Memory B cell (primary cell): ENCODE results near the gene PLCB4.

Source experiments
- ATAC-seq: fragments of 150-1000 bp; cut with Tn5 transposase; 2 replicates; pipeline ENCODE4 v1.10.0; 2021; ENCODE audit warnings: low read depth, mild to moderate bottlenecking, moderate library complexity
- DNase-seq, 2 donors: peaks; one replicate each; pipeline ENCODE4 v3.0.0; 2022; ENCODE audit warnings: low spot score in 2 of 2
- H3K27ac Mint-ChIP-seq: one replicate; pipeline ENCODE4 v1.8.0; 2022; ENCODE audit warnings: mild to moderate bottlenecking, moderate library complexity, mixed read lengths
- H3K27me3 Mint-ChIP-seq: one replicate; pipeline ENCODE4 v1.8.0; 2022; ENCODE audit warnings: mixed read lengths
- H3K36me3 Mint-ChIP-seq: one replicate; pipeline ENCODE4 v1.8.0; 2022; ENCODE audit warnings: mild to moderate bottlenecking, mixed read lengths
- H3K4me1 Mint-ChIP-seq: one replicate; pipeline ENCODE4 v1.8.0; 2022; ENCODE audit warnings: mixed read lengths
- H3K4me3 Mint-ChIP-seq: one replicate; pipeline ENCODE4 v1.8.0; 2022; ENCODE audit warnings: mild to moderate bottlenecking, moderate library complexity, mixed read lengths
- H3K9me3 Mint-ChIP-seq: one replicate; pipeline ENCODE4 v1.8.0; 2022; ENCODE audit warnings: mixed read lengths

Gene PLCB4

DNA sequence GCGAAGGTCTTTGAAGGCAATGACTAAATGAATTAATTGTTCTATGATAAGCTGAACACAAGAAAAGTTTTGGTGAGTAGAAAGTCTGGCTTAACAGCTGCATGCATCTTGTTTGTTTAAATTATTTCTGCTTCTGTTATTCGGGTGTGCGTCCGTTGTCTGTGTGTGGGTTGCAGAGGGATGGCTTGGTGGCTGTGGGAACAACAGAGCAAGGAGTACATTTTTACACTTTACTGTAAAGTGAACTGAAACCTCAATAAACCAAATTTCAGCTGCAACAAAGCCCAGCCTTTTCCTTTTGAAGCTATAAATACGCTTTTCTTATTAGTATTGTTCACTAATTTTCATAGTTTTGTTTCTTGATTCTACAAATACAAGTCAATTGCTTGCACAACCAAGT, 442.0 kb downstream of the PLCB4 start:
- H3K4me1 Mint-ChIP-seq = peaks cover 3% of the 10 kb centered on the region
- no peaks in the 10 kb centered on the region for H3K9me3 Mint-ChIP-seq
- no peak for DNase-seq
- no peak overlapping the region for H3K4me3 Mint-ChIP-seq
- no peak for ATAC-seq
- H3K27me3 Mint-ChIP-seq = peaks cover 22% of the 10 kb centered on the region
- no peaks in the 10 kb centered on the region for H3K36me3 Mint-ChIP-seq
- H3K27ac Mint-ChIP-seq = no peak overlapping the region

DNA sequence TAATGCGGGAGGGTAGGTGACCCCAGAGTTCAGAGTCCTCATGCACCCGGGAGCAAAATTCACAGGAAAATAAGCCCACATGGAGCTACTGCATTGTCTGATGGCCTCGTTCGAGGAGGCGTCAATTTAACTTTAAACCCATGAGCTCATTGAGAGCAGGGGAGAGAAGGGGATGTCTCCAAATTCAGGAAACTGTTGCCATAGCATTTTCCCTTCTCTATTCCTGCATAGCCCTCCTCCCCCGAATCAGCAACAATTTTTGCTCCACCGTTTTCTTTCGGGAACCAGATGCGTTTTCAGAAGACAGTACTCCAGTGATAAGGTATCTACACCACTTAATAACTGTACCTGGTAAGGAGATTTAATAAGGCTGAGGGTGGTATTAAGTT, 445.2 kb downstream of the PLCB4 start:
- H3K4me3 Mint-ChIP-seq = no peak overlapping the region
- peaks cover 16% of the 10 kb centered on the region for H3K27me3 Mint-ChIP-seq
- H3K36me3 Mint-ChIP-seq = no peaks in the 10 kb centered on the region
- DNase-seq (no peak), ATAC-seq (no peak)
- H3K4me1 Mint-ChIP-seq = peaks cover 3% of the 10 kb centered on the region
- H3K27ac Mint-ChIP-seq = no peak overlapping the region
- no peaks in the 10 kb centered on the region for H3K9me3 Mint-ChIP-seq

DNA sequence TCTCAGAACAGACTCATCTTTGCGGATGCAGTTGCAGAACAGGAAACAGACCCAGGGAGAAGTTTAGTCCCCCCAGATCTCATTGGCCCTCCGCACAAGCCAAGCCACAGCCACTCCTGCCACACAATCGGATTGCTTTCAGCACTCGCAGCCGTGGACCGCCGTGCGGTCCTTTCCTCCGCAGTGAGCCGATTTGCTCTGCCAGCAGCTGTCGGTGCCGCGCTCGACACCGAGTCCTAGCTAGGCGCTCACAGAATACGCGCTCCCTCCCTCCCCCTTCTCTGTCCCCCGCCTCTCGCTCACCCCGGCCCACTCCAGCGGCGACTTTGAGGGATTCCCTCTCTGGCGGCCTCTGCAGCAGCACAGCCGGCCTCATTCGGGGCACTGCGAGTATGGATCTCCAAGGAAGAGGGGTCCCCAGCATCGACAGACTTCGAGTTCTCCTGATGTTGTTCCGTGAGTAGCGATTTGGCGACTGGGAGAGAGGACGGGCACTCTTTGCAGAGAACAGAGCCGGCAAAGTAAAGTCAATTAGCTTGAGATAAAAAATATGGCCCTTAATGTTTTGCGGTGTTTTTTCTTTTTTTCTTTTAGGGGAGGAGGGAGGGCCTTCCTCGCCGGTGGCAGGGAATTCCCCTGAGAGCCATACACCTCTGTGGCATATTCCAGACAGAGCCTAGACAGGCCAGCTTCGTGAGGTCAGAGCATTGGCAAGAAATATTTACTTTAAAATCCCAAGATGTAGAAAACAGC, 445.8 kb downstream of the PLCB4 start, which contains the start of gene LAMP5:
Gene LAMP5, plus strand, starts transcription at position 130 of the 753 bp plus-strand sequence. Its CDS starts 263 bp downstream, at position 393.
- ATAC-seq = no peak
- Mint-ChIP-seq H3K9me3 (no peaks in the 10 kb centered on the region), H3K27me3 (peaks cover 13% of the 10 kb centered on the region), H3K4me3 (peak within 1 kb of the TSS; percentile 24), H3K4me1 (peaks cover 3% of the 10 kb centered on the region), H3K27ac (no peak within 1 kb of the TSS), H3K36me3 (no peaks in the 10 kb centered on the region)
- no peak for DNase-seq

GRCh38 chr20:9515214-9515585, 446.3 kb downstream of the PLCB4 start:
- H3K27me3 Mint-ChIP-seq = peaks cover 13% of the 10 kb centered on the region
- H3K9me3 Mint-ChIP-seq = no peaks in the 10 kb centered on the region
- peak overlapping the region; percentile 24 for H3K4me3 Mint-ChIP-seq
- H3K4me1 Mint-ChIP-seq = peaks cover 3% of the 10 kb centered on the region
- DNase-seq (no peak), ATAC-seq (no peak)
- H3K27ac Mint-ChIP-seq = no peak overlapping the region
- no peaks in the 10 kb centered on the region for H3K36me3 Mint-ChIP-seq

DNA sequence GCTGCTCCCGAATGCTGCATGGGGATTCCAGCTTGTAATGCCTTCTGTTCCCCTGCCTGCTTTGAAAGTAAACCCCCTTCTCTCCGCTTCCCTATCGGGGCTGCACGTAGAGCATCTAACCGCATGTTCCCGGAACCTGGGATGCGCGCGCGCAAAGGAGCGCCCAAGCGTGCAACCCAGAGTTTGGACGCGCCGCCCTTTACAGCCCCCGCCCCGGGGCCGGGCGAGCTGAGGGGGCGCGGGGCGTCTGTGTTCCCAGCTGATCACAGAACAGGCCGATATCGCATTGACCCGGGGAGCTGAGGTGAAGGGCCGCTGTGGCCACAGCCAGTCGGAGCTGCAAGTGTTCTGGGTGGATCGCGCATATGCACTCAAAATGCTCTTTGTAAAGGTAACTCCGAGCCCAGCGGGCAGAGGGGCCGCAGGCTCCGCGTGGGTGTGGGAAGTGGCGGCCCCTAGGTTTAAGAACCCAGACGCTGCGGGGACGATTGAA, 446.9 kb downstream of the PLCB4 start:
- Mint-ChIP-seq H3K4me1 (peaks cover 3% of the 10 kb centered on the region), H3K36me3 (no peaks in the 10 kb centered on the region), H3K4me3 (peak overlapping the region; percentile 24), H3K9me3 (no peaks in the 10 kb centered on the region), H3K27ac (no peak overlapping the region), H3K27me3 (peaks cover 13% of the 10 kb centered on the region)
- DNase-seq = no peak
- ATAC-seq = no peak

DNA sequence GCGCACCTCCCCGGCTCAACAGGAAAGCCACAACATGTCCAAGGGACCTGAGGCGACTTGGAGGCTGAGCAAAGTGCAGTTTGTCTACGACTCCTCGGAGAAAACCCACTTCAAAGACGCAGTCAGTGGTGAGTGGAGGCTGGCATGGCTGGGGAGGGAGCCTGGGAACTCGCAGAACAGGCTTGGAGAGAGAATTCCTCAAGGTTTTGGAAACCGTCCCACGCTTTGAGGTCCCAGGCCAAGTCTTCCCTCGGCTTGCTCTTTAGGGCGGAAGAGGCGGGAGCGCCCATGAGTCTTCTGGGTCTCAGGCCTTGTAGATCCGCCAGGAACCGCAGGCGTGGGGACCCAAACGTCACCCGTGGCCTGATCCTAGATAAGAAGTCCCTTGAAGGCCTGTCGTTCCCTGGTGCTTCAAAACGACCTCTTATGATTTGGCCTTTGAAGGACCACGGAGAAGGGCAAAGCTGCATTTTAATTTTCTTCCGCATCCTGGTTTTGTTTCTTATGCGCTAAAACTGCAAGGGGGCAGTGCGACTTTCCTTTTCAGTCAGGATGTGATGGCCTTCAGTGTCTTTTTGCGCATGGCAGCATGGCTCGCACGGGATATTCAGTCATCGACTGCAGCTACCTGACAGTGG, 447.5 kb downstream of the PLCB4 start:
- no peak overlapping the region for H3K27ac Mint-ChIP-seq
- no peaks in the 10 kb centered on the region for H3K36me3 Mint-ChIP-seq
- ATAC-seq (no peak), DNase-seq (no peak)
- H3K9me3 Mint-ChIP-seq = no peaks in the 10 kb centered on the region
- peaks cover 3% of the 10 kb centered on the region for H3K4me1 Mint-ChIP-seq
- H3K4me3 Mint-ChIP-seq = peak overlapping the region; percentile 24
- peaks cover 13% of the 10 kb centered on the region for H3K27me3 Mint-ChIP-seq

DNA sequence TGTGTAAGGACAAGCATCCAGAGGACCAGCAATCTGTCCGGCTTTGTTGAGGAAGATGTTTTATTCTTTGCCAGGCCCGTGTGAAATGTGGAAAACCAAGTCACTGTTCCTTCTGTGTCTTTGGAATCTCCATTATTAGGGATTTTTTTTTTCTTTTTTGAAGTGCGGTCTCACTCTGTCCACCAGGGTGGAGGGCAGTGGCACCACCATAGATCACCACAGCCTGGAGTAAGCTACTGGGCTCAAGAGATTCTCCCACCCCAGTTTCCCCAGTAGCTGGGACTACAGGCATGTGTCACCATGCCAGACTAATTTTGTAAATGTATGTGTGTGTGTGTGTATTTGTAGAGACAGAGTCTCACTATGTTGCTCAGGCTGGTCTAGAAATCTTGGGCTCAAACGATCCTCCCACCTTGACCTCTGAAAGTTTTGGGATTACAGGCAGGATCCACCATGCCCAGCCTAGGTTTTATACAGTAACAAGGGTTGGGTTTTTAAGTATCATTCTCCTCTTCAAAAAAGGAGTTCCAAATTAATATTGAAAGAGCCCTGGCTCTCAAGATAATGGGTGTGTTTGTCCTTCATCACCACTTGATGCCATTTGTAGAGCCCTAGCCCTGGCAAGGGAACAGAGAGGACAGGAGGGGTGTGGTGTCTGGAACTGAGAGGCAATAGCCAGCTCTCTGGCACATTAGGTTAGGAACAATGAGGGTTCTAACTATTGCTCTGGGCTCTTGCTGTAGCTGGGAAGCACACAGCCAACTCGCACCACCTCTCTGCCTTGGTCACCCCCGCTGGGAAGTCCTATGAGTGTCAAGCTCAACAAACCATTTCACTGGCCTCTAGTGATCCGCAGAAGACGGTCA, 448.6 kb downstream of the PLCB4 start:
- ATAC-seq (no peak), DNase-seq (no peak)
- H3K27me3 Mint-ChIP-seq = peaks cover 10% of the 10 kb centered on the region
- no peaks in the 10 kb centered on the region for H3K36me3 Mint-ChIP-seq
- no peak overlapping the region for H3K27ac Mint-ChIP-seq
- no peak overlapping the region for H3K4me3 Mint-ChIP-seq
- no peaks in the 10 kb centered on the region for H3K4me1 Mint-ChIP-seq
- H3K9me3 Mint-ChIP-seq = no peaks in the 10 kb centered on the region

- no peak overlapping the region for H3K4me3 Mint-ChIP-seq
- peaks cover 10% of the 10 kb centered on the region for H3K27me3 Mint-ChIP-seq
- no peaks in the 10 kb centered on the region for H3K9me3 Mint-ChIP-seq
- no peaks in the 10 kb centered on the region for H3K36me3 Mint-ChIP-seq
- no peak for ATAC-seq
- H3K4me1 Mint-ChIP-seq = no peaks in the 10 kb centered on the region
- DNase-seq = no peak
- H3K27ac Mint-ChIP-seq = no peak overlapping the region
These were observed 449.8 kb downstream of the PLCB4 start for GRCh38 chr20:9518576-9519175.

DNA sequence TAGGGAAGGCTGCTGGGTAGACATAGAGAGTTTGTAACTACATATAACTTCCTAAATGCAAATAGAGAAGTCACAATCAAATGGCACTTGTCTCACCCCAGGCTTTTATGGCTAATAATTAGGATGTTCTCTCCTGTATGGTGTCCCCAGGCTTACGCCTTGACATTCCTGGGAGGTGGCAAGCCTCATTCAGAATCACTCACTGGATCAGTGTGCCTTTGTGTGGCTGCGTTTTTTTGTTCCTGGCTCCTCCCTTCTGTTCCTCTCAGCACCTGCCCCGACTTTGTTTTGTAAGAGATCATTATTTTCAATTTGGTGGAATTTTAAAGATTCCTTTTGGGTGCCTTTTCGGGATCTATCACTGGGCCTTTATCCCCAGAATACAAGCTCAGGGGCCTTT, 451.2 kb downstream of the PLCB4 start:
- Mint-ChIP-seq H3K4me1 (no peaks in the 10 kb centered on the region), H3K27me3 (peaks cover 7% of the 10 kb centered on the region), H3K4me3 (no peak overlapping the region), H3K27ac (no peak overlapping the region), H3K9me3 (no peaks in the 10 kb centered on the region), H3K36me3 (no peaks in the 10 kb centered on the region)
- no peak for ATAC-seq
- no peak for DNase-seq

DNA sequence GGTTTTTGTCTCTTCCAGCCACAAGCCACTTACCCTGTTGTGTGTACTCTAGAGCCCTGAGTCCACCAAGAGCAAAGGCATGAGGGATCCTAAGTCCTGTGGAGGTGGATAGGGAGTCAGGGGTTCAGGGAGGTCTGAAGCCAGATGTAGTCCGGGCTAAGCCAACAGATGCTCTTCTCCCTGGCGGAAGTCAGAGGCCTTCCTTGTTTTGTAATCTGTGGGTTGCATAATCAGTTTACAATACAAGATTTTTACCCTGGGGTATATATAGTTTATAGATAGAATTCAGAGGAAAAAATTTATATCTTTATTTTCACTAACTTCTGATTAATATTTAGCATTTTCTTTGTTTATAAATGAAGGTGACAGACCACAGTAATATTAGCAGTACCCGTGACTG, 454.7 kb downstream of the PLCB4 start:
- H3K9me3 Mint-ChIP-seq = no peaks in the 10 kb centered on the region
- ATAC-seq = no peak
- no peaks in the 10 kb centered on the region for H3K27me3 Mint-ChIP-seq
- H3K4me3 Mint-ChIP-seq = no peak overlapping the region
- H3K27ac Mint-ChIP-seq = no peak overlapping the region
- no peaks in the 10 kb centered on the region for H3K36me3 Mint-ChIP-seq
- no peak for DNase-seq
- no peaks in the 10 kb centered on the region for H3K4me1 Mint-ChIP-seq
